Endothelial cell of umbilical vein (primary cell): Measurements from ENCODE around the gene RHOBTB1. TPM values are rescaled to one million over a fixed set of nuclear protein-coding genes. Genes with fewer than 3 reads are reported as not detected.

ENCODE experiments used
- BruUV-seq: library from RNA; stranded (reverse); fragments of 400-500 nt; replicated peaks from 2 replicates; lab custom pipeline; 2021; lab: Mats Ljungman, UMichigan
- CTCF ChIA-PET: fragments of 300-600, 350-600 bp; sonication (Branson Sonifier 250); formaldehyde crosslinking; loops from one replicate; lab custom pipeline; 2021; ENCODE audit warnings: antibody characterized with exemption, inconsistent platforms; lab: Charles Lee
- POLR2A ChIA-PET: fragments of 300-600, 350-600 bp; sonication (Branson Sonifier 250); formaldehyde crosslinking; loops from one replicate; lab custom pipeline; 2021; ENCODE audit warnings: antibody characterized with exemption, inconsistent platforms; lab: Charles Lee
- DNase-seq: peaks from one replicate; pipeline ENCODE4 v3.0.0-alpha.2; 2011; ENCODE audit warnings: low read depth, low spot score
- FAIRE-seq: peaks from 2 replicates; lab custom pipeline; 2011; peaks lifted over from hg19 to GRCh38; lab: Jason Lieb, UNC
- H2AFZ ChIP-seq: 2 replicates; pipeline ENCODE4 v1.6.0; 2012; ENCODE audit warnings: low read depth, low read length, control low read depth, inconsistent platforms
- H3K27ac ChIP-seq: 2 replicates; pipeline ENCODE4 v1.5.1; 2011; ENCODE audit warnings: low read depth, mild to moderate bottlenecking, control low read depth, low read length, moderate library complexity; ENCODE audit not compliant: insufficient read depth
- H3K27me3 ChIP-seq, 2 experiments: 2 replicates each; pipeline versions ENCODE4 v1.6.0 to v1.6.1; 2011; ENCODE audit warnings: low read length in 2 of 2, mixed read lengths in 1 of 2; ENCODE audit not compliant: control insufficient read depth in 2 of 2, insufficient read depth in 2 of 2
- H3K36me3 ChIP-seq, 2 experiments: 2 replicates in 1 of 2; 3 replicates in 1 of 2; pipeline ENCODE4 v1.5.1; 2011; ENCODE audit warnings: low read length in 2 of 2, mild to moderate bottlenecking in 1 of 2, moderate library complexity in 1 of 2; ENCODE audit not compliant: control insufficient read depth in 2 of 2, insufficient read depth in 2 of 2; ENCODE audit errors: extremely low read depth in 1 of 2
- H3K4me1 ChIP-seq: 3 replicates; pipeline ENCODE4 v1.5.1; 2011; ENCODE audit warnings: mild to moderate bottlenecking, low read length; ENCODE audit not compliant: control insufficient read depth, insufficient read depth; ENCODE audit errors: extremely low read depth
- H3K4me2 ChIP-seq: 2 replicates; pipeline ENCODE4 v1.6.1; 2011; ENCODE audit warnings: low read length, control low read depth, mixed read lengths; ENCODE audit not compliant: insufficient read depth
- H3K4me3 ChIP-seq, 3 experiments: fragments of 200-600 bp in 1 of 3; sonication (generic), shearing (Covaris generic) in 1 of 3; replicated peaks in 1 of 3; 2 replicates each; pipeline ENCODE4 v1.5.1; 2011 to 2016; ENCODE audit warnings: control low read depth in 3 of 3, low read length in 3 of 3, mild to moderate bottlenecking in 2 of 3, inconsistent platforms in 1 of 3, low read depth in 1 of 3, moderate library complexity in 1 of 3; ENCODE audit not compliant: insufficient read depth in 1 of 3
- H3K79me2 ChIP-seq: 2 replicates; pipeline ENCODE4 v1.6.0; 2012; ENCODE audit warnings: low read length, inconsistent platforms; ENCODE audit not compliant: control insufficient read depth, insufficient read depth
- H3K9ac ChIP-seq: replicated peaks from 2 replicates; pipeline ENCODE3; 2011; ENCODE audit warnings: low read length, control low read depth; ENCODE audit not compliant: insufficient read depth; ENCODE audit errors: extremely low read depth
- H3K9me1 ChIP-seq: replicated peaks from 3 replicates; pipeline ENCODE4 v1.6.0; 2011; ENCODE audit warnings: mild to moderate bottlenecking, low read length; ENCODE audit not compliant: control insufficient read depth, insufficient read depth; ENCODE audit errors: extremely low read depth
- H3K9me3 ChIP-seq: replicated peaks from 2 replicates; pipeline ENCODE4 v1.5.1; 2012; ENCODE audit warnings: low read length, inconsistent platforms; ENCODE audit not compliant: control insufficient read depth, insufficient read depth
- H4K20me1 ChIP-seq: replicated peaks from 2 replicates; pipeline ENCODE3; 2011; ENCODE audit warnings: mild to moderate bottlenecking, low read length; ENCODE audit not compliant: control insufficient read depth, insufficient read depth; ENCODE audit errors: extremely low read depth
- EZH2 ChIP-seq: IDR thresholded peaks from 2 replicates; pipeline ENCODE4 v1.6.1; 2012; ENCODE audit warnings: borderline replicate concordance, low read depth, mild to moderate bottlenecking, moderate library complexity, low read length, inconsistent platforms; ENCODE audit not compliant: severe bottlenecking
- FOS ChIP-seq: IDR thresholded peaks from 2 replicates; pipeline ENCODE4 v1.6.1; 2011; ENCODE audit warnings: mild to moderate bottlenecking, low read length, moderate library complexity, borderline replicate concordance; ENCODE audit not compliant: insufficient read depth
- GATA2 ChIP-seq: IDR thresholded peaks from 2 replicates; pipeline ENCODE4 v1.7.0; 2011; ENCODE audit warnings: low read depth, mild to moderate bottlenecking, moderate library complexity, mixed read lengths, low read length; ENCODE audit not compliant: insufficient read length, insufficient read depth
- JUN ChIP-seq: IDR thresholded peaks from 2 replicates; pipeline ENCODE4 v1.6.1; 2011; ENCODE audit warnings: borderline replicate concordance, low read depth; ENCODE audit not compliant: insufficient read length, insufficient read depth
- MYC ChIP-seq: IDR thresholded peaks from one replicate; pipeline ENCODE4 v1.6.1; 2011; ENCODE audit warnings: mild to moderate bottlenecking, low read depth, low read length
- POLR2A ChIP-seq: IDR thresholded peaks from 2 replicates; pipeline ENCODE4 v1.6.1; 2012; ENCODE audit warnings: low read depth, mild to moderate bottlenecking, control low read depth, low read length
- POLR2AphosphoS5 ChIP-seq: IDR thresholded peaks from 2 replicates; pipeline ENCODE4 v1.6.1; 2012; ENCODE audit warnings: low read depth, mild to moderate bottlenecking, control low read depth, low read length, moderate library complexity; ENCODE audit not compliant: insufficient read depth
- dilution Hi-C: fragments of 300-500 bp; cut with MboI; formaldehyde crosslinking; loops from one replicate; pipeline ENCODE4 v1.15.0; 2019; ENCODE audit warnings: low sequenced_read_pairs; ENCODE audit not compliant: extremely low pct_ligation_motif_present
- intact Hi-C: fragments of 100-400 bp; cut with micrococcal nuclease; formaldehyde crosslinking; loops from one replicate; pipeline ENCODE4 v1.10.0; 2022
- polyA plus RNA-seq, 4 experiments: library from polyadenylated mRNA; depleted of rRNA in 3 of 4; stranded (reverse) in 3 of 4; unstranded in 1 of 4; fragments of >200 nt; gene quantifications; 2 replicates each; pipeline versions ENCODE4 v1.2.1 to v1.2.3, GENCODE V29; 2011 to 2012; ENCODE audit warnings: missing spikeins in 1 of 4
- total RNA-seq: library from RNA; stranded (reverse); gene quantifications from 2 replicates; pipeline ENCODE4 v1.2.3, GENCODE V29; 2021
- TF ChIP-seq, protein P1 (sequence below), 2 donors: IDR thresholded peaks; 1 replicate in 1 of 2; 2 replicates in 1 of 2; pipeline ENCODE4 v1.5.1; 2011; ENCODE audit warnings: low read length in 2 of 2, mild to moderate bottlenecking in 2 of 2, moderate library complexity in 2 of 2, control low read depth in 1 of 2, inconsistent platforms in 1 of 2, low read depth in 1 of 2; ENCODE audit not compliant: insufficient read depth in 1 of 2; ENCODE audit errors: extremely low read depth in 1 of 2
- TF ChIP-seq, protein P2 (sequence below): IDR thresholded peaks from 2 replicates; pipeline ENCODE4 v1.6.1; 2011; ENCODE audit not compliant: insufficient read depth, insufficient read length

The RHOBTB1 gene
- total and polyA plus RNA-seq, 2 donors (not counting 3 experiments of a cell fraction or from before 2014, with no cell fraction given), result 21.2 to 31.0 TPM

DNA sequence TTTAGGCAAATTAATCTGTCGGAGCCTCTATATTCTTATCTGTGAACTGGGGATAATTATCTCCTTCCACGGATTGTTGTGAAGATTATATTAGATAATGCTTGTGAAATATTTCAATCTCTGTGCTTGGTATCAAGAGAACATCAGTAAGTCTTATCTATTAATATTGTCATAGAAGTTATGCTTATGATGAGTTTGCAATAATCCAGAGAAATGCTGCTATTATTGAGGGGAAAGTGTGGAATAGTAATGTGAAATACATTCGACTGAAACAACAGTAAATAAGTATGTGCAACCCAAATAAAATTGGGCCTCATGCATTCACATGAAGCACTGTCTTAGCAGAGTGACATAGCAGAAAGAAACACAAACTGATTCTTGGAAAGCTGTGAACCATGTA is 13.7 kb downstream of the RHOBTB1 start:
- ChIA-PET CTCF (no interaction called here), POLR2A (no interaction called here)
- H3K4me1 ChIP-seq, result no peaks in the 10 kb centered on the region
- no peak overlapping the region for H2AFZ ChIP-seq
- H3K4me2 ChIP-seq, result no peak overlapping the region
- H4K20me1 ChIP-seq, result no peaks in the 10 kb centered on the region
- no peaks in the 10 kb centered on the region for H3K27me3 ChIP-seq
- H3K79me2 ChIP-seq, result peaks cover 7% of the 10 kb centered on the region
- no peak overlapping the region for H3K4me3 ChIP-seq
- dilution Hi-C loops, result no loop called here
- no peak overlapping the region for H3K9ac ChIP-seq
- H3K9me1 ChIP-seq, result no peaks in the 10 kb centered on the region
- H3K27ac ChIP-seq, result no peak overlapping the region
- intact Hi-C loops, result no loop called here
- FAIRE-seq, result no peak
- DNase-seq, result no peak
- no TSS peak for BruUV-seq
- no peaks in the 10 kb centered on the region for H3K9me3 ChIP-seq
- H3K36me3 ChIP-seq, result peaks cover 0 to 6% of the 10 kb centered on the region in 2 experiments
- TF ChIP-seq EZH2, result no peak
- TF ChIP-seq, protein P1, sequence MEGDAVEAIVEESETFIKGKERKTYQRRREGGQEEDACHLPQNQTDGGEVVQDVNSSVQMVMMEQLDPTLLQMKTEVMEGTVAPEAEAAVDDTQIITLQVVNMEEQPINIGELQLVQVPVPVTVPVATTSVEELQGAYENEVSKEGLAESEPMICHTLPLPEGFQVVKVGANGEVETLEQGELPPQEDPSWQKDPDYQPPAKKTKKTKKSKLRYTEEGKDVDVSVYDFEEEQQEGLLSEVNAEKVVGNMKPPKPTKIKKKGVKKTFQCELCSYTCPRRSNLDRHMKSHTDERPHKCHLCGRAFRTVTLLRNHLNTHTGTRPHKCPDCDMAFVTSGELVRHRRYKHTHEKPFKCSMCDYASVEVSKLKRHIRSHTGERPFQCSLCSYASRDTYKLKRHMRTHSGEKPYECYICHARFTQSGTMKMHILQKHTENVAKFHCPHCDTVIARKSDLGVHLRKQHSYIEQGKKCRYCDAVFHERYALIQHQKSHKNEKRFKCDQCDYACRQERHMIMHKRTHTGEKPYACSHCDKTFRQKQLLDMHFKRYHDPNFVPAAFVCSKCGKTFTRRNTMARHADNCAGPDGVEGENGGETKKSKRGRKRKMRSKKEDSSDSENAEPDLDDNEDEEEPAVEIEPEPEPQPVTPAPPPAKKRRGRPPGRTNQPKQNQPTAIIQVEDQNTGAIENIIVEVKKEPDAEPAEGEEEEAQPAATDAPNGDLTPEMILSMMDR (IDR thresholded peaks at IDR 0.05; ENCODE audit: extremely low read depth in 1 of 2, insufficient read depth in 1 of 2, low read depth in 1 of 2, low read length in 2 of 2), result no peak

DNA sequence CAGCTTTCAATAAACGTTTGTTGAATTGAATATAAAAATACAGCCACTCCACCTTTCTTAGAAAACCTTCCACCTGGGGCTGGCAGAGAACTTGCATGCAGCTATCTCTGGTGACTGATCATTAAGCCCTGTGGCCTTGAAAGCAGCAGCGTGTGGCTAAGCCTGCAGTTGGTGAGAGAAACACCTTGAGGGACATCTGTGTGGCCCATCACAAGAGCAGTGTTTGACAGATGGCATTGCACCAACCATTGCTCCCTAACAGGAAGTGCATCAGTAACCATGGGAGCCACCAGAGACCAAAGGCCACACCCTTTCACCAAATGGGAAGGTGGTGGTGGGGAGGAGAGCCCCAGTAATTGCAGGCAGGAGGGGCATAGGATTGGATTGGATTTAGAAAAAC is 22.4 kb downstream of the RHOBTB1 start:
- Histone ChIP-seq H4K20me1 (no peaks in the 10 kb centered on the region), H3K4me3 (no peak overlapping the region), H3K9me1 (no peaks in the 10 kb centered on the region), H2AFZ (no peak overlapping the region), H3K36me3 (no peaks in the 10 kb centered on the region), H3K27me3 (no peaks in the 10 kb centered on the region), H3K4me2 (no peak overlapping the region), H3K27ac (no peak overlapping the region), H3K9me3 (no peaks in the 10 kb centered on the region), H3K9ac (no peak overlapping the region), H3K4me1 (no peaks in the 10 kb centered on the region), H3K79me2 (peaks cover 10% of the 10 kb centered on the region)
- no TSS peak for BruUV-seq
- DNase-seq, result no peak
- intact Hi-C loops (loop anchor here (5.0 kb wide), 1 partner anchor 459 kb away; no protein-coding TSS in a partner anchor), dilution Hi-C loops (no loop called here)
- TF ChIP-seq POLR2A (no peak), GATA2 (no peak), FOS (no peak), EZH2 (no peak), MYC (no peak), JUN (no peak), POLR2AphosphoS5 (no peak)
- TF ChIP-seq, protein P2, sequence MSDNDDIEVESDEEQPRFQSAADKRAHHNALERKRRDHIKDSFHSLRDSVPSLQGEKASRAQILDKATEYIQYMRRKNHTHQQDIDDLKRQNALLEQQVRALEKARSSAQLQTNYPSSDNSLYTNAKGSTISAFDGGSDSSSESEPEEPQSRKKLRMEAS, result no peak
- TF ChIP-seq, protein P1 (IDR thresholded peaks at IDR 0.05; ENCODE audit: extremely low read depth in 1 of 2, insufficient read depth in 1 of 2, low read depth in 1 of 2, low read length in 2 of 2), result no peak
- no peak for FAIRE-seq
- CTCF ChIA-PET, result no interaction called here
- POLR2A ChIA-PET, result no interaction called here
